Activated CD4-positive, alpha-beta T cell treated with anti-CD3 and anti-CD28 coated beads for 24 hours (primary cell): Measurements from ENCODE around the gene N4BP2L2.

Experiments used
- DNase-seq, 2 donors: peaks; one replicate each; pipeline ENCODE4 v3.0.0-alpha.2; 2020; ENCODE audit warnings: low read depth in 2 of 2

The N4BP2L2 gene

DNA sequence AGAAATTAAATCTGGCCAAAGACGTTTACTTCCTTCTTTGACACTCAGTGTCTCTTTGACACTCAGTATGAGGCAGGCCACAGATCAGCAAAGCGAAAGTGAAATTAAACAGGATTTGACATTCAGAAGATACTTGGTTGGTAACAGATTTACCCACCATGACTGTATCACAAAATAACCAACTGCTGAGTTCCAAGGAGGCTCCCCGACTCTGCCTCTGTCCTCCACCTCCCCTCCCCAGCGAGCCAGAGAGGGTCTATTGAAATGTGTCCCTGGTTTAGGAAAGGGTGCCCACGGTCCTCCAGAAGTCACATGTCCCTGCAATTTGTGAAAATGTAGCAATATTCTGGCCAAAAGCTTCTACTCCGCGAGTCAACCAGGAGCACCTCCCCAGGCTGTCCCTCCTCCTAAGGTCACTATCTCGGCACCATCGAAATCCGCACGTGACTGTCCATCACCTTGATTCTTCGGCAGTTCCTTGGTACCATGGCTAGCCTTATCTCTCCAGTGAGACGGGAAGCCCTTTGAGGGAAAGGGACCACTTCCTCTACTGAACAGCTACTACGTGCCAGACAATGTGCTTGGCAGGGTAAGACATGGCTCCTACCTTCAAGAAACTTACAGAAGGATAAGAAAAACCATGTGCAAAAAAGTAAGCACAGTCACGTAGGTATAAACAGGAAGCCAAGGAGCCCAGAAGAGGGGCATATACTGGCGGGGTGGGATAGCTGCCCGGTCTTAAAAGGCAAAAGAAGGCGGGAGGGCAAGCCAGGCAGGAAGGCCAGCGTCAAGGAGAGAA is 112.2 kb downstream of the N4BP2L2 start:
- peak; percentile 8 to 23 for DNase-seq

DNA sequence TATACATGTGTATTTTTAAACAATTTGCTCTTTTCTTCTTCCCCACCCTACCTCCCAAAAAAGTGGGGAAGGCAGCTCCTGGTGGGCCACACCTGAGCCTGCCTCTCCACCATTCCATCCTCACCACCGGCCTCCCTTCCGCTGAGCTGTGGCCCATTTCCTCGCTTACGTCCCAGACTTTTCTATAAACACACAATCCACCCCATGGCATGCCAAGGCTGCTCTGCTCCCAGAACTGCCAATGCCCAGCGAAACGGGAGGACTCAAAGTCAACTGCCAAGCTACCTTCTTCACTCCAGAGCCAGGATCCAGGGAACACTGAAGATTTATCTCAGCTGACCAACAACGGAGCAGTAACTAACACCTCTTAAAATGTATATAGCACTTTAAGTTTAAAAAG is 113.4 kb downstream of the N4BP2L2 start:
- no peak for DNase-seq

DNA sequence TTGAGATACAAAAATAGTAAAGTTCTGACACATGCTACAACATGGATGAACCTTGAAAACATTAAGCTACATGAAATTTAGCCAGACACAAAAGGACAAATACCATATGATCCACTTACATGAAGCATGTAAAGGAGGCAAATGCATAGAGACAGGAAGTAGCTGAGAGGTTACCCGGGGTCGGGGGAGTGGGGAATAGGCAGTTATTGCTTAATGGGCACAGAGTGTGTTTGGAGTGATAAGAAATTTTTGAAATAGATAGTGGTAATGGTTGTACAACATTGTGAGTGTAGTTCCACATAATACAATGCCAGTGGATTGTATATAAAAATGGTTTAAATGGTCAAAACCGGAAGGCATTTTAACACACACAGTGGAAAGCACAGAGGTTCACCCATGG is 115.0 kb downstream of the N4BP2L2 start:
- no peak for DNase-seq

- DNase-seq: no peak
Measured at GRCh38 chr13:32419862-32420261, 118.7 kb downstream of the N4BP2L2 start.

GRCh38 chr13:32417995-32418394 is 120.6 kb downstream of the N4BP2L2 start:
- no peak for DNase-seq

GRCh38 chr13:32415019-32415418 is 123.6 kb downstream of the N4BP2L2 start:
- DNase-seq: peak in 1 of 2 donors; percentile 2

DNA sequence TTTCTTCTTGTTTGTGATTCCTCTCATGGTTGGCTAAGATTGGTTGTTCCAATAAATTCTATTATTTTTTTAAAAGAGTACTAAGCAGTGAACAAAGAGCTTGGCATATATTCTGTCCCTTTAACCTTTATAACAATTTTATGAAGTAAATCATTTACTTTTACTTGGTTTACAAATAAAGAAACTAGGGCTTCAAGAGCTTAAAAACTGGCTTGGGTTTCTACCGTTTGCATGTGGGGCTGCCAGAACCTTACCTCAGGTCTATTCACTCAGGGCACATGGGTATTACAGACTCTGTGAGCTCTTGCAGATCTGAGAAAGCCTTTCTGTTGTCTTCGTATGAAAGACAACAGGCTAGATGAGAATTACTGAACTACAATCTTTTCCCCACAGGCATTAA is 124.0 kb downstream of the N4BP2L2 start:
- no peak for DNase-seq

GRCh38 chr13:32413284-32413683 is 125.3 kb downstream of the N4BP2L2 start:
- no peak for DNase-seq

- no peak for DNase-seq
Measured at GRCh38 chr13:32409561-32410421, 128.8 kb downstream of the N4BP2L2 start.

- DNase-seq: no peak
Measured at GRCh38 chr13:32409001-32409313, 129.6 kb downstream of the N4BP2L2 start.

GRCh38 chr13:32408296-32409000 is 130.1 kb downstream of the N4BP2L2 start:
- no peak for DNase-seq

GRCh38 chr13:32407854-32408253 is 130.7 kb downstream of the N4BP2L2 start:
- DNase-seq: no peak

DNA sequence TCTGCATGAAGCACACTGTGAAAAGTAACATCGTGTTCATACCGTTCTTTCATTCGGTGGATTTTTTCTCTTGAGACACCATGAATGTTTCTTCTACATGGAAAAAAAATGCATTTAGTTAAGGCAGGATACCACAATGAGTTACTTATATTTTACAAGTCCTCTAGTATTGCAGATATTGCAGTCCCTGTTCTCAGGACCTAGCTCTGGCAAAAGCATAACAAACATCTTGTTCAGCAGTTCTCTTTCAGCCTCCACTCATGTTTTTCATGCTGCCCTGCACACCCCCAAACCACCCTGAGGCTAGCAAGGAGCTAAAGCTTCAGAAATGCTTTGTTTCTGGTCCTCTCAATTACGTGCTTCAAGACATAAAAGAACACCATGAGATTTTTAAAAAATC is 135.5 kb downstream of the N4BP2L2 start:
- no peak for DNase-seq

GRCh38 chr13:32391101-32391619 is 147.4 kb downstream of the N4BP2L2 start:
- no peak for DNase-seq

GRCh38 chr13:32390484-32390883 is 148.1 kb downstream of the N4BP2L2 start:
- DNase-seq: no peak

- DNase-seq: no peak
Measured at GRCh38 chr13:32390048-32390447, 148.5 kb downstream of the N4BP2L2 start.

- no peak for DNase-seq
Measured at GRCh38 chr13:32385410-32385809, 153.2 kb downstream of the N4BP2L2 start.

- no peak for DNase-seq
Measured at GRCh38 chr13:32384702-32385101, 153.9 kb downstream of the N4BP2L2 start.

DNA sequence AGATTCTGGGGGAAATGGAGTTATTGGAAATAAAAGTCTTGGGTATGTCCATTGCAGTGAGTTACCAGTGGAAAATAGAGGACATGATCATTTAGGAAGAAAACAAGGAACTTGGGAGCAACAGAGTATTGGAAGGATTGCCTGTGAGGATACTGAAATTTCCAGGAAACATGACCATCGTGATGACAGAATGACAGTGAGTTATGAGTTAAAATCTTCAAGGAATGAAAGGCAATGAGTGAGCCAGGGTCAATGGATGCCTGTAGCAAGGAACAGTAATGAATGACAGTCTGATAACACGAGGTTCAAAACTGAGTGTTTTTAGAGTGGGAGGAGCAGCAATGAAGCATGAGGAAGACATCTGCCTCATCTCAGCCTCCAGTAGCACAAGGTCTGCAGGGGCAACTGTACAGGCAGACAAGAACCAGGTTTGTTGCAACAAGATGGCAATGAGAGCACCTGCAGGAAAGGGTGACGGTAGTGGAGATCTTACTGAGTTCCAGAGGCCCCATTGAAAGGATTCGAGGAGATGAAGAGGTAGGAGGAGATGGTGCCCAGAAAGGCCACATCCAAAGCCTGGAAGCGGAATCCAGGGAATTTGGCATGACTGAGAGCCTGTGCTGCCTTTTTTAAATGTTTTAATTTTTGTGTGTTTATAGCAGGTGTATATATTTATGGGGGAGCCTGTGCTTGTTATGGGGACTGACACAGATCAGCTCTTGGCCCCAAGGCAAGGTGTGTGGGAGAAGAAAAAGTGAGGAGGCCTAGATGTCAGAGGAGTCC is 154.6 kb downstream of the N4BP2L2 start:
- DNase-seq: no peak
